IPS-NIHi11 (cell line): ENCODE results near the gene IFT52.
"Not testable (repeated sequence)": the region's sequence is repeated elsewhere in the genome, so short reads cannot be mapped to it uniquely, and the experiment has no call there.

Experiments used
- DNase-seq: peaks from one replicate; pipeline ENCODE4 v3.0.0; 2012; ENCODE audit warnings: mixed read lengths, low spot score

IFT52 gene

DNA sequence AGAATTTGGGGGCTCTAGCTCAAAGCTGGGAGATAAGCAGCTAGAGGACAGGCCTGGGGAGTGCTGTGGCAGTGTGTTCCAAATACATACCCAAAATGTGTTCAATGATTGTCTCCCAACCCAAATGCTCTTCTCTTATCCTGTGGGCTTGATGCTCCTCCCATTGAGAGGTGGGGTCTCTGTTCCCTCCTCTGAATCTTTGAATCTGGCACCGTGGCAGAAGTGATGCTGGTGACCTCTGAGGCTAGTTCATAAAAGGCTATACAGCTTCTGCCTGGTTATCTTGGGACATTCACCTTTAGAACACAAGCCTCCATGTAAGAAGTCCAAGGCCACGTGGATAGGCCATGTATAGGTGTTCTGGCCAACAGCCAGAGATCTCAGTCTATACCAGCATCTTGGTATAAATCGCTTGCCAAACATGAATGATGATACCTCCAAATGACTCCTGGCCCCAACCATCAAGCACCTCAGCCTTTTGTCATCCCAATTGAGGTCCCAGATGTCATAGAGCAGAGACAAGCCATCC is 60.3 kb downstream of the IFT52 start:
- no peak for DNase-seq

- not testable (repeated sequence) for DNase-seq
Measured at GRCh38 chr20:43651650-43652184, 61.0 kb downstream of the IFT52 start.

- no peak for DNase-seq
Measured at GRCh38 chr20:43653966-43654365, 63.2 kb downstream of the IFT52 start.

DNA sequence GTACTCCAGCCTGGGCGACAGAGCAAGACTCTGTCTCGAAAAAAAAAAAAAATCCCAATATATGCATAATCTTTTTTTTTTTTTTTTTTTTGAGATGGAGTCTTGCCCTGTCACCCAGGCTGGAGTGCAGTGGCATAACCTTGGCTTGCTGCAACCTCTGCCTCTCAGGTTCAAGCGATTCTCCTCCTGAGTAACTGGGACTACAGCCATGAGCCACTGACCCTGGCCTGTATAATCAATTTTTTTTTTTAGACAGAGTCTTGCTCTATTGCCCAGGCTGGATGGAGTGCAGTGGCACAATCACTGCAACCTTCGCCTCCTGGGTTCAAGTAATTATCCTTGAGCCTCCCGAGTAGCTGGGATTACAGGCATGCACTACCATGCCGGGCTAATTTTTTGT is 64.4 kb downstream of the IFT52 start:
- not testable (repeated sequence) for DNase-seq

GRCh38 chr20:43655937-43656336 is 65.2 kb downstream of the IFT52 start:
- no peak for DNase-seq

- no peak for DNase-seq
Measured at GRCh38 chr20:43658069-43658722, 67.5 kb downstream of the IFT52 start.

- DNase-seq = no peak
Measured at GRCh38 chr20:43658723-43659419, 68.1 kb downstream of the IFT52 start.

DNA sequence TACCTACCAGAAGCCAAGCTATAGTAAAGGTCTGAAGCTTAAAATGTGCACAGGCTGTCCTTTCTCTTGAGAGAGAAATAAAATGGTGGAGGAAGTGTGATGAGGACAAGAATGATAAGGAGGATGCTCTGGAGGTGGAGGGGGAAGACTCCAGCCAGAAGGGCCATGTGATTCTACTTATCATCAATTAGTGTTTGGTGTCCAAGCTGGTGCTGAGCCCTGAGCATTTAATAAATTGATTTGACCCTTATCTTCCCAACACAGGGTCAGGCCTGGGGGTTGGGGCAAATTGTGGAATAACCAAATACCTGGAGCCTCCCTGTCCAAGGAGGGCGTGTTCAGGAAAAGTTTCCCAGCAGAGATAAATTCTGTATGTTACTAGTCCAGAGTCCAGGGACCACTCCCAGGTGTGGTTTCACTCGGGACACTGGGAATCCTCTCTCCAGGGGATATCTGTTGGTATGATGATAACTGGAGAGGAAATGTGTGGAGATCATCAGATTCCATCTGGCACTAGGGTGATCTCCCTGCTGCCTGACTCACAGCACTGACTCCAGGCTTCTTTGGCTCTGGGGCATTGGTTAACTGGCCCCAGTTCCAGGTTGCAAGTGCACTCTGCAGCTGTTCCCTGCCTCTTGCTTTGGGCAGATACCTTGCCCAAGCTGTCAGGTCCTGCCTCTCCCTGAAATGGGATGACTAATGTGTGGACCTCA is 72.4 kb downstream of the IFT52 start:
- DNase-seq = no peak

DNA sequence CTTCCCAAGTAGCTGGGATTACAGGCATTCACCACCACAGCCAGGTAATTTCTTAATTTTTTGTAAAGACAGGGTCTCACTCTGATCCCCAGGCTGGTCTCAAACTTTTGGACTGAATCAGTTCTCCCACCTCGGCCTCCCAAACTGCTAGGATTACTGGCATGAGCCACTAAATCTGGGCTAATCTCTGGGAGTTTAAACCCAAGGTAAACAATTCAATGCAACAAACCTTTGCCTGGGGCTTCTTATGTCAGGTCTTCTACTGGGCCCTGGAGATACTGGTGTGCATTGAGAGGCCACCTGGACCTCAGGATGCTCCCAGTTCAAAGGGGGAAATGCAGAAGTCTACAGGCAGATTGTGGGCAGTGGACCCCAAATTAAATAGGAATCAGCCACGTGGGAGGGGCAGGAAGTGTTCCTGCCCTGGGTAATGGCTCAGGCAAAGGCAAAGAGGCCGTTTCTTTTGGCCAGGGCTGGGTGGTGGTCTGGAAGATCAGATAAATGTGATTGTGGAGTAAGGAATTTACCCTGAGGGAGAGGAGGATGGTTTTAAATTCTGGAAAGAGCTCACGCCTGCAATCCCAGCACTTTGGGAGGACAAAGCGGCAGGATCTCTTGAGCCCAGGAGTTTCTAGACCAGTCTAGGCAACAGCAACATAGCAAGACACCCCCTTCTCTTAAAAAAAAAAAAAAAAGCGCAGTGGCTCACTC is 74.9 kb downstream of the IFT52 start:
- no peak for DNase-seq

- peak; percentile 94 for DNase-seq
Measured at GRCh38 chr20:43666376-43667328, 75.9 kb downstream of the IFT52 start, which contains the start of gene MYBL2. MYBL2 (plus strand) TSS chr20:43667114; CDS start chr20:43667284, 170 bp downstream.

GRCh38 chr20:43667341-43668132 is 76.8 kb downstream of the IFT52 start:
- DNase-seq = peak; percentile 74

DNA sequence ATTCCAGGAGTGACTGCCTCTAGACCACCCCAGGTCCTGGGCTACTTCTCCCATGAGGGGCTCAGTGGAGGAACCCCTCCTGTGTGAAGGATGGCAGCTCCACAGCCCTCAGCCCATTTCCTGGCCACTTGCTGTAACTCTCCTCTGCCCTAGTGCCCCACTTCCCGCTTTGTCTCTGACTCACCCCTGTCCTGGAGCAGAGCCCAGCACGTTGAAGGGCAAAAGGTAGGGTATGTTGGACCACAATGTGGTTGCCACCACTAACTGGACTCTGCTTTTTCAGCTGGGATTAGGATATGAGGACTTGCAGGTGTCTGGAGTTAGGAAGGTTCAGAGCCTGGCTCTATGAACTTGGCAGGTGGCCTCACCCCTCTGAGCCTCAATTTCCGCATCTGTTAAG is 78.6 kb downstream of the IFT52 start:
- no peak for DNase-seq

GRCh38 chr20:43670423-43670822 is 79.7 kb downstream of the IFT52 start:
- DNase-seq = no peak

- DNase-seq = no peak
Measured at GRCh38 chr20:43676368-43676767, 85.6 kb downstream of the IFT52 start.

GRCh38 chr20:43680981-43681380 is 90.2 kb downstream of the IFT52 start:
- DNase-seq = no peak

DNA sequence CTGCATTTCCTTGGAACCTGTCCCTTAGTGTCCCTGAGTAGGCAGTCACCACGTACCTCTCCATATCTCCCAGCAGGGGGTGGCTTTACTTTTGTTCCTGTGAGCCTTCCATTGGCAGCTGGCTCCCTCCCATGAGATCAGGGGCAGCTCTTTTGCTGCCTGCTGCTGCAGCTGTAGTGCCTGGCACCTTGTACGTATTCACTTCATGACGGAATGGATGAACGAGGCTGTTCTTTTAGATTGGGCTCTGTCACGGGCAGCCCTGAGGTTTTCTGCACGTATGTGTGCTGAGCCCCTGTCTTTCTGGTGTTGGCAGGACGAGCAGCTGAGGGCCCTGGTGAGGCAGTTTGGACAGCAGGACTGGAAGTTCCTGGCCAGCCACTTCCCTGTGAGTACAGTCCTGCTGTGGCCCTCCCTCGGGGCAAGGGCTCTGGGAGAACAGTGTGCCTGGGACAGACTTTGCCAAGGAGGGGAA is 90.8 kb downstream of the IFT52 start:
- DNase-seq = no peak

DNA sequence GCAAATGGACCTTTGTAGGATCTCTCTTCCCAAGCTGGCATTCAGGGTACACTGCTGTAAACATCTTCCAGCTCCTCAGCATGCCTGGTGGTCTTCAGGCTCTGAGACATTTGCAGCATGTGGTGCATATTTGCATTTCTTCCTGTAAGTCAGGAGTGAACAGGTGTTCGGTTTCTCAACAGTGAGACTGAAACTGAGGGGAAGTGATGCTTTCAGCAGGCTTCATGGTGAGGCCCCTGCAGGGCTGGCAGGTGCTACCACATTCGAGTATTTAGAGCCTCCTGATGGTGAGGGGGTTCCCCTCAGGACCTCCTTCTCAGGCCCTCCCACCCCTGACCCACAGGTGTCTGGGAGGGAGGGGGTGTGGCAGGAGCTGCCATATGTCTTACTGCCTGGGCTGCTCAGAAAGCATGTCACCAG is 91.3 kb downstream of the IFT52 start:
- no peak for DNase-seq

- DNase-seq = no peak
Measured at GRCh38 chr20:43682446-43682845, 91.7 kb downstream of the IFT52 start.

GRCh38 chr20:43686820-43687219 is 96.1 kb downstream of the IFT52 start:
- DNase-seq = no peak

DNA sequence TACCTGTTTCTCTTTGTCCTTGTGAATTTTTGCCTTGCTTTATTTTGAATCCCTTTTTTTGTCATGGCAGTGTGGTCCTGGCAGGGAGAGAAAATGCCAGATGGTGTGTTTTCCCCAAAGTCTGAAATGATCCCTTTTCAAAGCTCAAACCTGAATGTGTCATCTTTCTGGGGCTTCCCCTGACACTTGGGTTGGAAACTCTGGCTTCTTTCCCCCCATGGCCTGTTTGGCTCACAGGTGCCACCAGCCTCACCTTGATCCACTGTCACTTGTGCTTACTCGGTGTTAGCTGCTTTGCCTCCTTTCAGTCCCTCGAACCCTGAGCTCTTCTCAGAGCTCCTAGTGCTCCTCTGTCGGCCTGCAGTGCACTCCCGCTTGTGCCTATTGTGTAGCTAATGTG is 98.4 kb downstream of the IFT52 start:
- no peak for DNase-seq
